NCI-H69 (cell line): ENCODE data around the gene PPP2R2B.

Source experiments
- DNase-seq: peaks from one replicate; lab custom pipeline; 2025; lab: John Stamatoyannopoulos, UW

Gene PPP2R2B

DNA sequence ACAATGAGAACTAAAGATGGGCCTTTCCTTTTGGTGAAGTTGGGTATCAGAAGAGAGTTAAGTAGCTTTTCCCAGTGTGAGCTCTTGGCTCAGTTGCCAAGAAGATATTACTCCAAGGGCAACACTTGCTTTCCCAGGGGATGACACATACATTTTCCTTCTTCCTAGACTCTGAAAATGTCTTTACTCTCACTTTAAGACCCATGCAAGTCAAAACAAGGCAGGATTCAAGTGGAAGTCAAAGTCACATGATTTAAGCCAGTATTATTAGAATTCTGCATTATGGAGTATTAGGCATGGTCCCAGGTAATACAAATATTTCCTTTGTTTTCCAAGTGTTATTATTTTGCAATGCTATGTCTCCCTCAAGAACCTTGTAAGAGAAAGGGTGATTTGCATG lies 175.1 kb downstream of the PPP2R2B start:
- DNase-seq: no peak

DNA sequence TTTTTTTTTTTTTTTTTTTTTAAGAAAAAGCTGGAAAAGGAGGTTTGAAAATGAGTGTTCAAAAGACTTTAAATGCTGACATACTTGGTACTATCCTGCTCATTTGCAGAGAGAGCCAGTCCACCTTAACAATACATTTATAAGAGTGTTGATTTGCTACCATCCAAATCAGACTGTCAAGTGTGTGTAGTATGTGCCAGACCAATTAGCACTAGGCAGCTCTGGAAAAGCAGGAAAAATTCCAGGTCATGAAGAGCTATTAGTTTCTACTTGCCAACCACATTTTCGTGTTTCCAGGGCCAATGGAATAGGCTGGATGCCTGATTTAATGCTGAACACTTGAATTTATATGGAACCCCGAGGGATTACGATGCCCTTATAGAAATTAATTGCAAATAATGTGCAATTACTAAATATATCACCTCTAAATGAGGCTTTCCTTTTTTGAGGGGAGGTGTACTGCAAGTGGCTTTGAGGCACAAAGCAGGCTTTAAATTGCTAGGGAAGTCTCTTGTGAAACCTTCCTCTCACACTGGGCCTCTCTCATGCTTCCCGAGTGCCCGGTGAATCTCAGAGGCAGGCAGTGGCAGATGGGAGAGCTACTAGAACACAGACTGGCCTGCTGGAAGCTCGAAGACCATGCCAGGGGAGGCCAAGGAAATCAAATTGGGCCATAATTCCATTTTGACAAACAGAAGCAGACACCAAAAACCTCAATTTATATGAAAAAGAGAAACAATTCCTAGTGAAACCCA lies 178.7 kb downstream of the PPP2R2B start:
- DNase-seq: peak; percentile 48

DNA sequence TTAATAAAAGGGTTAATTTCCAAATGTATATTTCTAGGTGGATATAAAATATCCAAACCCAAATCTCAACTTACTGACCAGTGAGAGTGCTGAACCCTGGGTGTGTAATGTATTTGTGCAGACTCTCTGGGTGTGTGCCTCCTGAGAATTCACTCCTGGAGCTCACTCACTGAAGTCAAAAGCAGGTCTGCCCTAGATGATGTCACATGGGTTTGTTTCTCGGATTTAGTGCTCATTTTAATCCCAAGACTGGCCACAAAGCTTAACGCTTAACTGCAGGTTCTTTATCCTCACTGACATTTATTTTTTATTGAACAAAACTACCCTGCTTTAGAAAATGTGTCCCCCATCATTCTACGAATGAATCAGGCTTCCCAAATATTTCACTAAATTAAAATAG lies 179.4 kb downstream of the PPP2R2B start:
- DNase-seq: peak; percentile 29

DNA sequence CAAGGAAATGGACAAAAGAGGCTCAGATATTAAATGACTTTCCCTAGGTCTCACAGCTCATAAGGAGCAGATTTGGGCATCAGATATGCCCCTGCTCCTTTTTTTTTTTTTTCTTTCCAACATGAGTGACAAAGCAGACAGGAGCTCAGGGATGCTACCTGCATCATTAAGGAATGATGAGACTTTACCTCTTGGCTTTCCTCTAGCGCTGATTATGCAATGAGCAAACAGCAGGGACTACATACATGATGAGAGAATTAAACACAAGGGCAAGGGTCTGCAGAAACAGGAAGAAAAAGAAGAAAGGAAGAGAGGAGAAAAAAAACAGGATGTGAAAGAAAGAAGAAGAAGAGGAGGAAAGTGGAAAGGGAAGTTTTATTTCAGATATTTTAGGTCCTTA lies 179.9 kb downstream of the PPP2R2B start:
- DNase-seq: no peak

DNA sequence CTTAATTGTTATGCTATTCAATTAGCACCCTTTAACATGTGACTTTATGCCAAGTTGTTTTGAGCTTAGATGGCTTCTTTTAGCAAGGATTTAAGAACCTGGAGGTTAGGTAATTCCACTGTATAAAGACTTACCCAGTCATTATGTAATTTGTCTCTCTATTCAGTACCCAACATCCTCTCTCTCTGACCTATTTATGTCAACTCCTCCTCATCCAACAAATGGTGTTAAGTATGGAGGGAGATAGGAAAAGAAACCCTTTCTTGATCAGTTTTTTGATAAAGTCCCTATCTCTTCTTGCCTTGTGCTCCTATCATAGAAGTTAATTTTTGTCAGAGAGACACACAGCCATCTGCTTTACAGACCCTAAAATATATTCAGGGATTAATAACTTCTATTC lies 181.3 kb downstream of the PPP2R2B start:
- peak; percentile 67 for DNase-seq

DNA sequence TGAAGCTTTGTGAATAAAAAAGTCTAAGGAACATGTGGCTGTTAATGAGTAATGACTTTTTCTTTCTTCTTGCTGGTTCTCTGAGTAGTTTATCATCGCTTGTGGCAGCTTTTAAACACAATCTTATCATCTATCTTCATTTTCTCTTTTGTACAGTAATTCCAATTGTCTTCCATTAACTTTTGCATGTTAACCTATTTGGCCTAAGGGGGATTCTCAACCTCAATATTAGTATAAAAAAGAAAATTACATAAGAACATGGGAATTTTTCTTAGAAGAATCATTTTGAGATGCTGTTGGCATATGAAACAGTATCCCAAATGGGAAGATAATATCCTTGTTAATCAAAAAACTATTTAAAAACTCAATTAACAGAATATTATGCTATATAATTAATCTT lies 182.9 kb downstream of the PPP2R2B start:
- DNase-seq: no peak

DNA sequence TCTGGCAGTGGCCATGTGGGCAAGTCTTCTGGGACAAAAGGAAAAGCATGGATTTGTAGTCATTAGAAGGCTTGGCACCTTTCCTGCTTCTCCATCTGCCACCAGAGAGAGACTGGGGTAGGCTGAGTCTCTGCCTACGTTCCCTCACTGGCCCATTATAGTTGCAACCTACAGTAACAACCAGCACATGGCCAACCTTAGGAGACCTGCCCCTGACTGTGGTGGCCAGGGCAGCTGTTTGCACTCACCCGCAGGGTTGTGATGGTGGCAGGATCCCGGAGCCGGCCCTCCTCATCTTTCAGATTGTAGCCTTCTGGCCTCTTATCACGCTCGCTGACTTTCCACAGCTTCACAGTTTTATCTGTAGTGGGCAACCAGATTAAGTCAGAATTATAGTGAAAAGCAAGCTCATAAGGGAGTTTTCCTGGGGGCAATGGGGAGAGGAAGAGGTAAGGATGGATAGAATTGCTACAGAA lies 187.6 kb downstream of the PPP2R2B start:
- DNase-seq: peak; percentile 77

DNA sequence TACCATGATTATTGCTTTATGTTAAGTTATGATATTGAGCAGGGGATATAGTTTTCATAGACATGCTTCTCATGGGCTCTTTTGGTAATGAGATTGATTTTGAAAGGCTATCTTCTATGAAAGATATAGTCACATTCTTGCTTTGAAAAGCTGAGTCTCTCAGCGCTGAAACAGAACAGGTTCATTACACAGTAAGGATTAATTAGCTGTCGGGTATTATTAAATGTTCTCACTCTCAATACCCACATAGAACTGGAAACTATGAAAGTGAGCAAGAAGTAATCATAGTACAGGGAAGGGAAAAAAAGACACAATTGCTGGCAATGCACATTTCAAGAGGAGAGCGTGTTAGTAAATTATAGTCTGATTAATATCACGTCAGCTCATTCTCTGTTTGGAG lies 190.9 kb downstream of the PPP2R2B start:
- no peak for DNase-seq

DNA sequence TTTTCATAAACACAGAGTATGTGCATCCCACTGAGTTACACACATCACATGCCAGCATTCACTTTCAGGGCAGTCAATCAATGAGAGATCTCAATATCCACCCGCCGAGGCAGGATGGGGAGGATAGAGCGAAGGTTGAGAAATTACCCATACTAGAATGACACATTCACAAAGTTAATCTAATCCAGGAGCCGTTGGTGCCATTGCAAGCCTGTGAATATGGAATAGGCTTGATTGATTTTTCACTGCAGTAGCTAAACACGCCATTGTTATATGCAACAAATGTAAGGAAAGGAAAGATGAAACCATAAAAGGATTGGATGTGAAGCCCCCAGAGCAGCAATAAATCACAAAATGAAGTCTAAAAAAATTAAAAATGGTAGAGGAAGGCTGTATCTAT lies 194.7 kb downstream of the PPP2R2B start:
- DNase-seq: no peak

DNA sequence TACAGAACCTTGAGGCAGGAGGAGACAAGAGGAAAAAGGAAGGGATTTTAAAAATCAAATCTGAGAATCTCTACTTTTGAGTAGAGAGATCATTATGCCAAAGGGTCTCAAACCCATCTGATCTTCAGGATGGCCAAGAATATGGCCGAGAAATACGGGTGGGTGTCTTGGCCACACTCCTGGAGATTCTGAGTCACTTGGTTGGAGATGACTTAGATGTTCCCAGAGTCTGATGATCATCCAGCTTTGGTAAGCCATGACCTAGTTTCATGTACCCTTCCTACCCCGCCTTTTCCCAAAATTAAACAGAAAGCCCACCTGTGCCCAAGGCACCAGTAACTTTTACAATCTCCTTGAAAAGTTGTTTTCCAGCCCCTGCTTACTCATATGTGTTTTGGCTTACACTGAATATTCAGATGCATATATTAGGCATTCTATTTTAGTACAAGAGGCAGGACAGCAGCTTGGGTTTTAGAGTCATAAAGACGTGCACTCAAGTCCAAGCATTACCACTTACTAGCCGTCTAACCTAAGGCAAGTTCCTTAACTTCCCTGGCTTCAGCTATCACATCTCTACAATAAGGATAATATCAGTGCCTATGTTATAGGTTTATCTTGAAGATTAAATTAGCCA lies 195.5 kb downstream of the PPP2R2B start:
- no peak for DNase-seq

DNA sequence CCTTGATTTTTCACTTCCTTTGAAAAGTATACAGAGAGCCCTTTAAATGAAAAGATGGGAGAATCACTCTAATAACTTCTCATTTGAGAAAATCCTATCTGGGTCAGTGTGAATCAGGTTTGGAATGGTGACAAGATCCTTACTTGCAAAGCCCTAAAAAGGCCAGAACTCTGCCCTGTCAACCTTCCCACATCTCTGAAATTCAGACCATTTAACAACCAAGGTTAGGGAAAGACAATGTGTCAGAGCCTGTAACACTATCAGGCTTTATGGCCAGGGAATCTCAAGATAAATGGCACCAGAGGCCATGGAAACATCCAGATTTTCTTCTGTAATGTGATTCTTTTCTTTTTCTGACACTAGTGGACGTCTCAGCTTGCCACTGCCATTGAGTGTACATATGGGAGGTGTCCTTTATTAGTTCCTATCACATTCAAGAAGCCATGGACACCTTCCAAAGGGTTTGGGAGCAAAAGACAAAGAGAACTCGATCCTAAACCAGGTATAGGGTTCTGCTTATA lies 196.9 kb downstream of the PPP2R2B start:
- no peak for DNase-seq

DNA sequence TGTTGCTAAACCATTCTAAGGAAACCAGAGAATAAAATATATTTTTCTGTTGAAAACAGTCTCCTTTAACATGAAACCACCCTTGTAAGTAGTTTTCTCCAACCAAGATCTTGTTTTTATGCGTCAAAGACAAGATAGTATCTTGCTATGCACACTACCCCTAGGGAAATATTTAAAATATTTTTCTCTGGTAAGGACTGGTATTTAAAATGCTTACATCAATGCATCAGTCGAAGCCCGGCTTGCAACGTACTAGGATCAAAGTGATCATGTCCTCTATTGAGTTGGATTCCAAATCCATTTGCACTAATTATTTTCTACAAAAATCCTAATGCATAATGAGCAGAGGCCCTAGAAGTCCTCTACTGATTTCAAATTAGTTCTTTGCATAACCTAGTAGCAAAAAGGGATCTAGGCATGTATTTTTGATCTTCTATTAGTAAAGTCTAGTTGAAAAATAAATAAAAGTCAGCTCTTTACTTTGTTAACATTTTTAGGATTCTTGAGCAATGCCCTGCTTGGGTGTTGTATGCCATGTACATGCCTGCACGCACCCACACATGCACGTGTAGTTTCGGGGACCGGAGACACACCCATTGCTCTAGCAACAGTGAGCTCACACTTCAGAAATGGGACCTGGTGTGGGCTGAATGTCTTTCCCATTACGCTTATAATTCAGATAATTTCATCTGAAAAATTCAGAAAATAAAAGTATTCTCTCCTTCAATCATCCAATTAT lies 197.5 kb downstream of the PPP2R2B start:
- no peak for DNase-seq

DNA sequence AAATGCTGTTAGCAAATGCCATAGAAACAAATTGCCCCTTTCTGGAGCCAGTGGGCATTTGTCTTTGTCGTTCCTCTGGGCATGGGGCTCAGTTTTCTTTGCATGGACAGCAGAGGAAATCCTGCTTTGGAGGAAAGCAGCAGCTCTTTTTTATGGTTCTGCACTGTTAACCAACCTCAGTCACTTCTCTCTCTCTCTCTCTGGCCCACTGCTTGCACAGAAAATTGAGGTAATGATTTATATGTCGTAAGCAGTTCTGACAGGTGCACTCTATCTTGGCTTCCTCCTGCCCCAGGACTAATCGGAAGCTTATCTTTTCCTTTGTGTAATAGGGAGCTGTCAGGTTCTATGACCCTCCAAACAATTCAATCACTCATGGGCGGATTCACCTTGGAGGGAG lies 202.9 kb downstream of the PPP2R2B start:
- DNase-seq: no peak

DNA sequence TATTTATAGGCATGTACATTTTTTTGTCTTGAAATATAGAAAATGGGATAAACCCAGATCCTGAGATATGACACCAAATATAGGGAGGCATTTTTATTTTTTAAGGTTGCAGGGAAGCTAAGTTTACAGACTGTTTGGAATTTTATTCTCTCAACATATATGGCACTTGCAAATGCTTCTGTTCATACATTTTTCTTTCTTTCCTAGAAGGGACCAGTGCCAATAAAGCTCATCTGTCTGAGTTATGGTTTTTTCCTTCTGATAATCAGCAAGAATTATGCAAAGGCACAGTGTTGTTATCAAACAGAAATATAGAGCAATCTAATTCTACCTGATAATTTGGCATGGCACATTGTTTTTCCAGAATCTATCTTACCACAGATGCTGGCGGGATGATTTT lies 205.7 kb downstream of the PPP2R2B start:
- DNase-seq: no peak

DNA sequence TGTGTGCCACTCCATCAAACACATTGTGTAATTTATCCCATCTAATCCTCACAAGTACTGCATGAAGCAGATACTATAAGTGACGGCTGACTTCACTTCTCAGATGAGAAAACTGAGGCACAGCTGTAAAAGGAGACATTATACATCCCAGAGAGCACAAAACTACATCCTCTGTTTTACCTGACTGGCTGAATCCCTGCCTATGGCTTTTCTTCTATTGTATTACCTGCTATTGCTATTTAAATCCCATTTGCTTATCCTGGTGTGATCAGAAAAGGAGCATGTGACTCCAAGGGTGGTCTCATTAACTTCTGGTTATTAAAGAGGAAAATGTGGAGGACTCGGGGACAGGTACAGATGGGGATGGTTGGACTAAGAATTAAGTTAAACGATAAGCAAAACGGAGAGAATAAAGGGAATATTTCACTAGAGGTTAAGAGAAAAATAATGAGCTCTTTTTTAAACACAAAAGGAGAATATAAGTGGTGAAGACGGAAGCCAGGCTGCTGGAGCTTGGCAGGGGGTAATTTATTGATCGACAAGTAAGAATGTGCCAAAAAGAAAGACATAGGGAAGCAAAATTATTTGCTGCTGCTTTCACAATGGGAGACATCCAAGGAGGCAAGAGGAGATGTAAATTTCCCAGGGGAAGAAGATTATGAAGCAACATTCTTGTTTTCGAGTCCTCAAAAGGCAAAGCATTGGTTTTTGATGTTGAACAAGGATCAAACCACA lies 206.8 kb downstream of the PPP2R2B start:
- DNase-seq: peak; percentile 8

DNA sequence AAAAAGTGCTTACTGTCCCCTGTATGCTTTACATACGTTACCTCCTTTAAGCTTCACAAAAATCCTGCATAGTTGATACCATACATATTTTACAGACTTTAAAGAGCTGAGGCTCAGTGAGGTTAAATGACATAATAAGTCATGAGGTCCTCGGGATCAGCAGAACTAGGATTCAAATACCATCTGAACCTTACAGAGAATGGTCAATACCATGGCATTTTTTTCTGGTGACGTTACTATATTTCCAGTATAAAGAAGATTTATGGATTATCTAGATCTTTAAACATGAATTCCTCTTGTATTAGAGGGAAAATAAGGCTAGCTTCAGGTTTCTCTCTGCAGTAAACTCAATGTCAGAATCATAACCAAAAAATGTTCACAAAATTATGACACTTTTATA lies 208.9 kb downstream of the PPP2R2B start:
- DNase-seq: no peak

DNA sequence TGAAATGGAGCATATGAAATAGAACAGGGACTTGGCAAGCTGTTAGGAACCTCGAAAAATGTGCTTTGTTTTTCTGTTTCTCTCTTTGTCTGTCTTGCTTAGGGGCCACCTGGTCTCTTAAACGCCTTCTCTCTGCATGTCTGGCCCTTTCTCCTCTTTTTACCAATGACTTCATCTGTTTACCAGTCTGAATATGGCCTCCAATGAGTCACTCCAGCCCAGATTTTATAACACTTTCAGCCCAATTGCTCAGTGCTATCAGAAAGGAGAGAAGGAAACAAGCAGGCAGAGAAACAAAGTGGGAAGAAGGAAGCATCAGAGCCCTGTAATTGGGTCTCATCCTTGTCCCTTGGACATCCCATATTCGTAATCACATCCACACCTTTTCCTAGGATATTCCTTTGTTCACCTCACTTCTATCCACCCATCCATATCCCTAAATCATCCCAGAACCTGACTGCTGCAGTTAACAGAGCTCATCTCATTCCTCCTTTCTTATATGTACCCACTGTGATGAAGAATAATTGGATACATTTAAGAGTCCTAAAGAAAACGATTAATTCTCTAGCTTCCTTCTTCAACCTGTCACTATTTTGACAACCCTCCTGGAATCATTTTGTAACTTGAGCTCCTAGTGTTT lies 210.8 kb downstream of the PPP2R2B start:
- peak; percentile 85 for DNase-seq

DNA sequence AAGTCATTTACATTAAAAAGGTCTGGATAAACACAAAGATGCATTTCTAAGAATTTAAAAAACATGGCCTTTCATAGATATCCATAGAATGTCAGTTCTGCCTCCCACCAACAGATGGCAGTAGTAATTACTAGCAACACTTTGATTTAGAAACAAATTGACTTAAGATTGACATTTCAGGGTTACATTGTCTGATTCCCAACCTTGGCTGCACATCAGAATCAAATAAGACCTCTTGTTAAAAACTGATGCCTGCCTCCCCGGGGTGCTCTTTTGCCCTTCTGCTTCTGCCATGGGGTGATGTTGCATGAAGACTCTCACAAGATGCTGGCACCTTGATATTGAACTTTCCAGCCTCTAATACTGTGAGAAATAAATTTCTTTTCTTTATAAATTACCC lies 216.3 kb downstream of the PPP2R2B start:
- DNase-seq: peak; percentile 59

DNA sequence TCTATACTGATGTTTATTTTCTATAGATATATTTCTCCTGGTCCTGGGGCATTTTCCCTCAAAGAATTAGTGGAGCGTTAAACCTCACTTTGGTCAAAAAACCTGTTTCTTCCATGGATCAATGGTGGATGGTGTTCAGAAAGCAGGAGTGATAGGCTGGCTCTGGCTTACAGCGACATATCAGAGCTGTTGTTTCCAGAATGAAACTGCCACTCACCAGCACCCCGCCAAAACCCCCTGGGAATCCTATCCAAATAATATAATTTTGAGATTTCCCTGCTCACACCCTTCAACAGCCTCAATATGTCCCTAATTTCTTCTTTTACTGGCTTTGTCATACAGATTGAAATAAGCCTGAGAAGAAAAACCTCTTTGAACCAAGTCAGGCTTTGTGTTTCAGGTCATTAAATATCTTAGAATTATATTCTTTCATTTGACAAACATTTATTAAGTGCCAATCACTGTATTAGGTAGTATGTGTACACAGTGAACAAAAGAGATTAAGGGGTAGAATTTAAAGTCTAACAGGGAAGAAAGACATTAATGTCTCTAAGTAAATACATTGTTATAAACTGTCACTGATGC lies 218.1 kb downstream of the PPP2R2B start:
- peak; percentile 49 for DNase-seq

DNA sequence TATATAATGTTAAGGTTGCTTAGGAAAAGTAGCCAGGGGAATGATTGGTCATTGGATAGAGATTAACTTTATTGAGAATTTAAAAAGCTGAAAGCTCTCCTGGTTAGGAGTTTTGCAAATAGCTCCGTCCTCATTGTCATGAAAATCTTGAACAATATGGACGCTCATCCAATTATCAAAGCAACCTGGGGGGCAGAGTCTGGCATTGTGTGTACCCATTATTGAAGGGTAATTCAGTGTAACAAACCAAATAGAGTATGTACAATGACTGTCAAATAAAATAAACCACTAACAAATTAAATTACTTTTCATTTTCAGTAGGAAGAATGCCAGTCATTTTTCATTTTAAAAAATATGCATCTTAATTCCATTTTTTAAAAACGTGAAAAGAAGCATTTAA lies 218.6 kb downstream of the PPP2R2B start:
- peak; percentile 43 for DNase-seq

DNA sequence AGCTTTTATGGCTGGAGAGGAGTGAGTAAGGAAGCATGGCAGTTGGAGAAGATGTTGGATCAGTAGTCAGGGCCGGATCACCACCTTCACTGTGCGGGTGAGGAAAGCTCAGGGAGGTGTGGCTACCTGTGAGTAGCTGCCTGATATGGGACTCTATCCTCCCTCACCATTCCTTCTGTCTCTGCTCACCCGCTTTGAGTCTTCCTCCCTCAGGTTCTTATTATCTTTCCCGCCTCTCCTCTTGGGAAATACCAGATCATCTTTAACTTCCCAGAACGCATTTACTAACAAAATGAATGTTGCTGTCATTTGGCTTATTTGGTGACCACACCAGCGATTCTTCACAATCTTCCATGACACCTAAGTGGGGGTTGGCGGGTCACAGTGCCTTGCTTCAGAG lies 221.9 kb downstream of the PPP2R2B start:
- DNase-seq: no peak
